Central memory CD8-positive, alpha-beta T cell (primary cell): ENCODE measurements around the gene ACAP2.

Experiments used
- ATAC-seq: fragments of 150-1000 bp; cut with Tn5 transposase; replicated peaks from 2 replicates; pipeline ENCODE4 v1.10.0; 2022; ENCODE audit warnings: mild to moderate bottlenecking, moderate FRiP score, moderate number of reproducible peaks; ENCODE audit not compliant: poor library complexity, severe bottlenecking; ENCODE audit errors: extremely low read depth
- DNase-seq, 2 donors: peaks; one replicate each; pipeline ENCODE4 v3.0.0; 2021; ENCODE audit warnings: low spot score in 2 of 2
- H3K27ac Mint-ChIP-seq: one replicate; pipeline ENCODE4 v1.8.0; 2022; ENCODE audit warnings: low read depth, mild to moderate bottlenecking, moderate library complexity, mixed read lengths
- H3K27me3 Mint-ChIP-seq: one replicate; pipeline ENCODE4 v1.8.0; 2022; ENCODE audit warnings: mixed read lengths
- H3K36me3 Mint-ChIP-seq: one replicate; pipeline ENCODE4 v1.8.0; 2022; ENCODE audit warnings: mild to moderate bottlenecking, moderate library complexity, mixed read lengths; ENCODE audit not compliant: insufficient read depth
- H3K4me1 Mint-ChIP-seq: one replicate; pipeline ENCODE4 v1.8.0; 2022; ENCODE audit warnings: mixed read lengths
- H3K4me3 Mint-ChIP-seq: one replicate; pipeline ENCODE4 v1.8.0; 2022; ENCODE audit warnings: mild to moderate bottlenecking, moderate library complexity, mixed read lengths
- H3K9me3 Mint-ChIP-seq: one replicate; pipeline ENCODE4 v1.8.0; 2022; ENCODE audit warnings: mixed read lengths

ACAP2 gene

DNA sequence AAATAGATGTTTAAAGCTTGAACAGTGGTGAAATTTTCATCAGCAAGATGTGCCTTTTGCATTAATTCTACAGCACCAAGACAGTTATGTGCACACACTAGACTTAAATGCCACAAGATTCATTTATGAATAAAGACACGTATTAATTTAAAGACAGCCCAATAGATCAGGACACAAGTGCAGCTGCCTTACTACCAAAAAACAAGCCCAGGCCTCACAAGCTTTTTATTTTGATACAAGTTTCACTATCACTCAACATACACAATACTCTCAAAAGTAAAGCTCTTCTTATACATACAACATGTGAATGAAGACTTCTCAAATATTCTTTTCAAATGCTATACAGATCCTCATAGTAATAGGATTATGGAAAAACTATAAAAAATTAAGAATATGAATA is 2.4 kb downstream of the ACAP2 start:
- H3K4me3 Mint-ChIP-seq: peak overlapping the region; percentile 36
- ATAC-seq (no peak), DNase-seq (no peak)
- no peak overlapping the region for H3K27ac Mint-ChIP-seq
- no peaks in the 10 kb centered on the region for H3K27me3 Mint-ChIP-seq
- no peaks in the 10 kb centered on the region for H3K9me3 Mint-ChIP-seq
- peaks cover 16% of the 10 kb centered on the region for H3K36me3 Mint-ChIP-seq
- H3K4me1 Mint-ChIP-seq: peaks cover 45% of the 10 kb centered on the region

DNA sequence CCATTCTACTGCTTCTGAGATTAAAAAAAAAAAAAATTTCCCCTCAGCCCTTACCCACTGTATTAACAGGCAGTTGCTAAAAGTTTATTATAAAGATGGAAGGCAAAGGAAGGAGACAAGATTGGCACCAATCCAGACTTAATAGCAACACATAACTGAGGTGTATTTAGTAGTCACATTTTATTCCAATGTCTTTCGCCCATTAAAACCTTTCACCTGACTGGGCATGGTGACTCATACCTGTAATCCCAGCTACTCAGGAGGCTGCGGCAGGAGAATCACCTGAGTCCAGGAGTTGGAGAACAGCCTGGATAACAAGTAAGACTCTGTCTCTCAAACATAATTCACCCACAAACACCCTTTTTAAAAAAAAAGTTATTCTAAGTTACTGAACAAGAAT is 4.4 kb downstream of the ACAP2 start:
- Mint-ChIP-seq H3K27ac (no peak overlapping the region), H3K9me3 (no peaks in the 10 kb centered on the region), H3K4me1 (peaks cover 46% of the 10 kb centered on the region), H3K27me3 (no peaks in the 10 kb centered on the region), H3K36me3 (peaks cover 17% of the 10 kb centered on the region), H3K4me3 (no peak overlapping the region)
- no peak for DNase-seq
- no peak for ATAC-seq

DNA sequence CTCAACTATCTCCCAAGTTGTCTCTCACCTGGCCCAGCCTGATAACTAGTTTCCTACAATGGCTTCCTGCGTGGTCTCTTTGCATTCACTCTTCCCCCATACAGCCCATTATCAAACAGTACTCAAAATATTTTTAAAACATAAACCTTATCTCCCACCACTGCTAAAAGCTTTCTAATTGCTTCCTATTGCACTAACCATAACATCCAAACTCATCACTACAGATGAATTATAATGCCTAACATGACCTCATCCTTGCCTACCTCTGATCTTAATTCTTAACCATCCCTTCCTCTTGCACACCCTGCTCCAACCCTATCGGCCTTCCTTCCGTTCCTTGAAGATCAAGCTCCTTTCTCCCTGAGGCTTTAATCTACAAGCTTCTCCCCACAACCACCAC is 17.0 kb downstream of the ACAP2 start:
- Mint-ChIP-seq H3K27me3 (no peaks in the 10 kb centered on the region), H3K4me3 (no peak overlapping the region), H3K27ac (peak overlapping the region; percentile 1), H3K36me3 (peaks cover 6% of the 10 kb centered on the region), H3K9me3 (no peaks in the 10 kb centered on the region), H3K4me1 (peaks cover 49% of the 10 kb centered on the region)
- DNase-seq (no peak), ATAC-seq (no peak)

DNA sequence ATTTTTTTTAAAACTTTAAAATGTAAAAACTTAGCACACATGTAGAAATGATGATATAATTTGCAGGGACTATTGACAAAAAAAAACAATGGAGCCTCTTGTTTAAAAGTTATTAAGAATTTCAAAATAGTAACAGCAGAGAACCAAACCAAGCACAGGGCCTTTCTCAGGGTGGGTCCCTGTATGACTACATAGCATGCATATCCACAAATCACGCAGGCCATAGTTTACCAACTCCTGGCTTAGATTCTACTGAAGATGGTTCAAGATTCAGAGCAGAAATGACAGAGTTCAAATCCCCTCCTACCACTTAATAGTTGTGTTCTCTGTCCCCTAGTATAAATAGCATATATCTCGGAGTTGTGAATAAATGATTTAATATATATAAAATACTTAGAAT is 19.0 kb downstream of the ACAP2 start:
- no peak for DNase-seq
- Mint-ChIP-seq H3K4me1 (peaks cover 41% of the 10 kb centered on the region), H3K27ac (no peak overlapping the region), H3K9me3 (no peaks in the 10 kb centered on the region), H3K27me3 (no peaks in the 10 kb centered on the region), H3K36me3 (peaks cover 3% of the 10 kb centered on the region), H3K4me3 (no peak overlapping the region)
- ATAC-seq: no peak

DNA sequence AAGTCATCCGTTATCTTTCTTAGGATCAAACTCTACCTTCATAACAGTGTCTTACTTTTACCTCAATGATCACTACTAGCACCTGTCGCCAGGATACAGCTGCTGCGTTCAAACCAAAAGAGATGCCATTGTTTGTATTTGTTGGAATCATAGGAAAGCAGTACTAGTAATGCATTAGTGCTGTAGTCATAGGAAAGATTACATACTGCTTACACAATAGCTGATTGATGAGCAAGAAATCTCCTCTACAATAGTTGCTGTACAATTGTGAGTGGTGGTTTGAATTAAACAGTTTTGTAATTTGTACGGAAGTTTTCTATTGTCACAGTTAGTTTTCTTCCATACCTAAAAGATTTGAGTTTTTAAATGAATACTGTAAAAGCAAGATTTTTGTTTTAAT is 21.4 kb downstream of the ACAP2 start:
- H3K4me3 Mint-ChIP-seq: no peak overlapping the region
- no peaks in the 10 kb centered on the region for H3K9me3 Mint-ChIP-seq
- DNase-seq (no peak), ATAC-seq (no peak)
- H3K27me3 Mint-ChIP-seq: no peaks in the 10 kb centered on the region
- peaks cover 9% of the 10 kb centered on the region for H3K36me3 Mint-ChIP-seq
- no peak overlapping the region for H3K27ac Mint-ChIP-seq
- peaks cover 43% of the 10 kb centered on the region for H3K4me1 Mint-ChIP-seq

DNA sequence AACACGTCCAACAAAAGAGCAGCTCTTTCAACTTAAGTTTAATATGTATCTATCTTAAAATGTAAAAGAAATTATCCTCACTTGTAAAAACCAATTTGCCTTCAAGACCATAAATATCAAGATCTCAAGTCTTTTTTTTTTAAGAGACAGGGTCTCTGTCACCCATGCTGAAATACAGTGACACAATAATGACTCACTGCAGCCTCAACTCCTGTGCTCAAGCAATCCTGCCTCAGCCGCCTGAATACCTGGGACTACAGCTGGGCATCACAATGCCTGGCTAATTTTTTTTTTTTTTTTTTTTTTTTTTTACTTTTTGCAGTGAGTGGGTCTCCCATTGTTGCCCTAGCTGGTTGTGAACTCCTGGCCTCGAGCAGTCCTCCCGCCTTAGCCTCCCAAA is 26.0 kb downstream of the ACAP2 start:
- H3K27me3 Mint-ChIP-seq: no peaks in the 10 kb centered on the region
- H3K36me3 Mint-ChIP-seq: peaks cover 7% of the 10 kb centered on the region
- H3K4me1 Mint-ChIP-seq: peaks cover 53% of the 10 kb centered on the region
- H3K4me3 Mint-ChIP-seq: no peak overlapping the region
- no peak overlapping the region for H3K27ac Mint-ChIP-seq
- H3K9me3 Mint-ChIP-seq: no peaks in the 10 kb centered on the region
- no peak for ATAC-seq
- DNase-seq: no peak

DNA sequence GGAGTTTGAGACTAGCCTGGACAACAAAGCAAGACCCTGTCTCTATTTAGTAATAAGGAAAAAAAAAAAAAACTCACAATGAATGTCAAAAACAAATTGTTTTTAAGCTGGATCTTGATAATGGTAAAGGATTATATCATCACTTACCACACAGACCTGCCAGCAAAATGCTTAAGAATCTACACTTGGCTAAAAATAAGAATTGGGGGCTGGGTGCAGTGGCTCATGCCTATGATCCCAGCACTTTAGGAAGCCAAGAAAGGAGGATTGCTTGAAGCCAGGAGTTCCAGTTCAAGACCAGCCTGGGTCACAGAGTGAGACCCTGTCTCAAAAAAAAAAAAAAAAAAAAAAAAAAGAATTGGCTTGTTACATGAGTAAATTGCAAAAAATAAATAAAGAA is 31.0 kb downstream of the ACAP2 start:
- peaks cover 4% of the 10 kb centered on the region for H3K36me3 Mint-ChIP-seq
- no peak overlapping the region for H3K27ac Mint-ChIP-seq
- no peak overlapping the region for H3K4me3 Mint-ChIP-seq
- no peak for DNase-seq
- peaks cover 5% of the 10 kb centered on the region for H3K9me3 Mint-ChIP-seq
- no peak for ATAC-seq
- no peaks in the 10 kb centered on the region for H3K27me3 Mint-ChIP-seq
- peaks cover 61% of the 10 kb centered on the region for H3K4me1 Mint-ChIP-seq

DNA sequence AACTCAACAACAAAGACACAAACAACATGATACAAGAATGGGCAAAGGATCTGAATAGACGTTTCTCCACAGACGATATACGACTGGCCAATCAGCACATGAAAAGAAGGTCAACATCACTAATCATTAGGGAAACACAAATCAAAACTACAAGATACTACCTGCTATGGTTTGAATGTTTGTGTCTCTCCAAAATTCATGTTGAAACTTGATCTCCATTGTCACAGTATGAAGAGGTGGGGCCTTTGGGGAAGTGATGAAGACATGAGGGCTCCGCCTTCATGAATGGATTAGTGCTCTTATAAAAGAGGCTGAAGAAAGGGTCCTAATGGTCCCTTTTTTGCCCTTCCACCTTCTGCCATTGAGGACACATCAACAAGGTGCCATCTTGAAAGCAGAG is 32.3 kb downstream of the ACAP2 start:
- Mint-ChIP-seq H3K36me3 (peaks cover 4% of the 10 kb centered on the region), H3K27me3 (no peaks in the 10 kb centered on the region), H3K27ac (no peak overlapping the region), H3K4me3 (no peak overlapping the region), H3K4me1 (peaks cover 62% of the 10 kb centered on the region), H3K9me3 (peaks cover 5% of the 10 kb centered on the region)
- ATAC-seq: no peak
- no peak for DNase-seq

DNA sequence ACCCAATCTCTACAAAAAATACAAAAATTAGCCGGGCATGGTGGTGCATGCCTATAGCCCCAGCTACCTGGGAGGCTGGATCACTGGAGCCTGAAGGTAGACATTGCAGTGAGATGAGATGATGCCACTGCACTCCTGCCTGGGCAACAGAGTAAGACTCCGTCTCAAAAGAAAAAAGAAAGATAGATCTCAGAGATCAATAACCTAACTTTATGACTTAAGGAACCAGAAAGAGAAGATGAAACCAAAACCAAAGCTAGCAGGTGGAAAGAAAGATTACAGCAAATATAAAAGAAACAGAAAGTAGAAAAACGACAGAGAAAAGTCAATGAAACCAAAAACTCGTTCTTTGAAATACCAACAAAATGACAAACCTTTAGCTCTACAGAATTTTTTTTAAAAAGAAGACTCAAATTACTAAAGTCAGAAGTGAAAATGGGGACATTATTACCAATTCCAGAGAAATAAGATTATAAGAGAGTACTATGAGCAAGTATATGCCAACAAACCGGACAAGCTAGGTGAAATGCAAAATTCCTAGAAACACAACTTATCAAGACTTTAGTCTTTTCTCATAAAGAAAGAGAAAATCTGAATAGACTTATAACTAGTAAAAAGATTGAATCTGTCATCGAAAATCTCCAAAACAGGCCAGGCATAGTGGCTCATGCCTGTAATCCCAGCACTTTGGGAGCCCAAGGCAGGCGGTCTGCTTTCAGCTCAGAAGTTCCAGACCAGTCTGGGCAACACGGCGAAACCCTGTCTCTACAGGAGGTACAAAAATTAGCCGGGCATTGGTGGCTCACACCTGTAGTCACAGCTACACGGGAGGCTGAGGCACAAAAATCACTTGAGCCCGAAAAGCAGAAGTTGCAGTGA is 35.0 kb downstream of the ACAP2 start:
- no peak overlapping the region for H3K27ac Mint-ChIP-seq

DNA sequence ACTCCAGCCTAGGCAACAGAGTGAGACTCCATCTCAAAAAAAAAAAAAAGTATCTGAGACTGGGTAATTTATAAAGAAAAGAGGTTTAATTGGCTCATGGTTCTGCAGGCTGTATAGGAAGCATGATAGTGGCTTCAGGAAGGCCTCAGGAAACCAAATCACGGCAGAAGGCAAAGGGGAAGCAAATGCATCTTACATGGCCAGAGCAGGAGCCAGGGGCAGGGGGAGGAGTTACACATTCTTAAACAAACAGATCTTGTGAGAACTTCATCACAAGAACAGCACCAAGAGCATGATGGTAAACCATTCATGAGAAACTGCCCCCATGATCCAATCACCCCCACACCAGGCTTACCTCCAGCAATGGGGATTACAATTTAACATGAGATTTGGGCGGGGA is 37.2 kb downstream of the ACAP2 start:
- Mint-ChIP-seq H3K27ac (no peak overlapping the region), H3K27me3 (no peaks in the 10 kb centered on the region), H3K9me3 (peaks cover 5% of the 10 kb centered on the region), H3K36me3 (peaks cover 2% of the 10 kb centered on the region), H3K4me3 (no peak overlapping the region), H3K4me1 (peaks cover 44% of the 10 kb centered on the region)
- ATAC-seq (no peak), DNase-seq (no peak)

More for the DNA sequence above, 35.0 kb downstream of the ACAP2 start:
- no peak overlapping the region for H3K4me3 Mint-ChIP-seq
- no peaks in the 10 kb centered on the region for H3K27me3 Mint-ChIP-seq
- H3K4me1 Mint-ChIP-seq: peaks cover 45% of the 10 kb centered on the region
- peaks cover 2% of the 10 kb centered on the region for H3K36me3 Mint-ChIP-seq
- no peak for DNase-seq
- ATAC-seq: no peak
- H3K9me3 Mint-ChIP-seq: peaks cover 5% of the 10 kb centered on the region

DNA sequence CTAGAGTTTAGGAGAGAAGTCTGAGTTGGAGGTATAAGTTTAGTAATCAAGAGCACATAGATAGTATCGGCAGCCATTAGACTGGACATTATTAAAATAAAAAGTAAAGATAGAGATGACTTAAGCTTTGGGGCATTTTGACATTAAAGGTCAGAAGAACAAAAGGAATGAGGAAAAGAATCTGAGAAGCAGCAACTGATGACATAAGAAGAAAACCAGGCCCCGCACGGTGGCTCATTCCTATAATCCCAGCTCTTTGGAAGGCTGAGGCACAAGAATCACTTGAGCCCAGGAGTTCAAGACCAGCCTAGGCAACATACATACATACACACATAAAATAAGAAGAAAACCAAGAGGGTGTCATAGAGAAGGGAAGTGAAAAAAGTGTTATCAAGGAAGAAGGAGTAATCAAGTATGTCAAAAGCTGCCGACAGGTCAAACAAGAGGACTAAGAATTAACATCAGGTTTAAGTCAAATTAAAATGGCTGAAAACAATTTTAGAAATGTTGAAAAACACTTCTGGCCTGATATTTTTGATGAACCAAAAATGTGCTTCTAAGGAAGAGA is 38.9 kb downstream of the ACAP2 start:
- Mint-ChIP-seq H3K4me1 (peaks cover 34% of the 10 kb centered on the region), H3K9me3 (peaks cover 5% of the 10 kb centered on the region), H3K4me3 (no peak overlapping the region), H3K27me3 (no peaks in the 10 kb centered on the region), H3K27ac (no peak overlapping the region), H3K36me3 (no peaks in the 10 kb centered on the region)
- ATAC-seq (no peak), DNase-seq (no peak)

DNA sequence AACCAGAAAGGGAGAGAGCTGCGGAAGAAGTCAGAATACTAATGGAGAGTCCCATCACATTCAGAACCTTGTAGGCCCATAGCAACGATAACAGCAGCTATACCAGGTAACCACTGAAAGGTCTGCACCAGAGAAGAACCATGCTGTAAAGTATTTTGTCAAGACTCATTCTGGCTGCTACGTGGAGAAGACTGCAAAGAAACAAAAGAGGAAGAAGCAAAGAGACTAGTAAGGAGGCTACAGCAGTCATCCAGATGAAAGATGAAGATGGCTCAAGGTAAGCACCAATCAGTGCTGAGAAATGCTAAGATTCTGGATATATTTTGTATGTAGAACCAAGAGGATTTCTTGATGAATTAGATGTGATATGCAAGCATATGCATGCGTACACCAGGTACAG is 39.6 kb downstream of the ACAP2 start:
- Mint-ChIP-seq H3K4me1 (peaks cover 31% of the 10 kb centered on the region), H3K36me3 (no peaks in the 10 kb centered on the region), H3K4me3 (no peak overlapping the region), H3K27ac (no peak overlapping the region), H3K27me3 (no peaks in the 10 kb centered on the region), H3K9me3 (peaks cover 5% of the 10 kb centered on the region)
- no peak for ATAC-seq
- DNase-seq: no peak

DNA sequence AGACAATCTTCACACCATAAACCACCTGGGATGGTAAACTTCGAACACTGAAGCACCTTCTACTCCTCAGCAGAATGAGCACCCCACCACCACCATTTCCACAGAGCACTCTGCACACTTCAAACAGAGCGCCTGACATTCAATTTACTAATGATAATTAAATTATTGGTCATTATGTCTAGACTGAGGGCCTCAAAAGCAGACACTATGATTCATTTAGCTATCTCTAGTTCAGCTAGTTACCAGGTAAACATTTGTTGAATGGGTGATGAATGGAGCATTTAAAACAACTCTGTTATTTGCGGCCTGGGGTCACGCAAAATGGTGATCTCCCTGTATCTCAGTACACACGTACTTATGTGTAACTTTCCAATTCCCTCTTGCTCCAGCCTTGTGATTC is 40.9 kb downstream of the ACAP2 start:
- Mint-ChIP-seq H3K4me1 (peaks cover 32% of the 10 kb centered on the region), H3K27me3 (no peaks in the 10 kb centered on the region), H3K4me3 (no peak overlapping the region), H3K9me3 (no peaks in the 10 kb centered on the region), H3K27ac (no peak overlapping the region), H3K36me3 (no peaks in the 10 kb centered on the region)
- DNase-seq (no peak), ATAC-seq (no peak)
